ENCODE data around the gene IQGAP3.

DNA sequence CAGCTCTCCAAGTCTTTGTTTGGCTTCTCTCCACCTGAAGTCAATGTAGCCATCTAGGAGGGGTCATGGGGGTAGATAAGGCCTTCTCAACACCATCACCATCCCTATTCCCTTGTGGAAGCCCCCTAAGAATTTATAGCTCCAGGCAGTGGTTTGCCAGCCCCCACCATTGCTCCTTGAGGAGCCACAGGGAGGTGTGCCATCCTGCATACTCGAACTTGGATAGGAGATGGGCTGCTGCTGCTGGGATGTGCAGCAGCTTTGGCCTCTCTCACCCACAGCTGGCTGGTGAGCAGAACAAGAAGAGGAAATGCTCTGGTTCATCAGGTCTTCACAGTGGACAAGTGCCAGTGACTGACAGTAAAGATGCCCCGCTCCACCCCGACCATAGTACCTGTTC is 24.1 kb upstream of the IQGAP3 start:
- TF ChIP-seq, protein P1, sequence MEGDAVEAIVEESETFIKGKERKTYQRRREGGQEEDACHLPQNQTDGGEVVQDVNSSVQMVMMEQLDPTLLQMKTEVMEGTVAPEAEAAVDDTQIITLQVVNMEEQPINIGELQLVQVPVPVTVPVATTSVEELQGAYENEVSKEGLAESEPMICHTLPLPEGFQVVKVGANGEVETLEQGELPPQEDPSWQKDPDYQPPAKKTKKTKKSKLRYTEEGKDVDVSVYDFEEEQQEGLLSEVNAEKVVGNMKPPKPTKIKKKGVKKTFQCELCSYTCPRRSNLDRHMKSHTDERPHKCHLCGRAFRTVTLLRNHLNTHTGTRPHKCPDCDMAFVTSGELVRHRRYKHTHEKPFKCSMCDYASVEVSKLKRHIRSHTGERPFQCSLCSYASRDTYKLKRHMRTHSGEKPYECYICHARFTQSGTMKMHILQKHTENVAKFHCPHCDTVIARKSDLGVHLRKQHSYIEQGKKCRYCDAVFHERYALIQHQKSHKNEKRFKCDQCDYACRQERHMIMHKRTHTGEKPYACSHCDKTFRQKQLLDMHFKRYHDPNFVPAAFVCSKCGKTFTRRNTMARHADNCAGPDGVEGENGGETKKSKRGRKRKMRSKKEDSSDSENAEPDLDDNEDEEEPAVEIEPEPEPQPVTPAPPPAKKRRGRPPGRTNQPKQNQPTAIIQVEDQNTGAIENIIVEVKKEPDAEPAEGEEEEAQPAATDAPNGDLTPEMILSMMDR (IDR thresholded peaks at IDR 0.05): no peak
- TF ChIP-seq POLR2A (IDR thresholded peaks at IDR 0.05) (no peak), POLR2AphosphoS5 (IDR thresholded peaks at IDR 0.05) (no peak)

All from sigmoid colon (tissue), 4 donors.